H7 (cell line): ENCODE data around the gene CBFB. TPM values are rescaled to one million over a fixed set of nuclear protein-coding genes. Genes with fewer than 3 reads are reported as not detected.
"Not testable (repeated sequence)": the region's sequence is repeated elsewhere in the genome, so short reads cannot be mapped to it uniquely, and the experiment has no call there.

ENCODE experiments used
- DNase-seq: peaks from one replicate; pipeline ENCODE4 v3.0.0; 2012
- H3K27me3 ChIP-seq: 2 replicates; pipeline ENCODE4 v1.6.0; 2011; ENCODE audit warnings: mild to moderate bottlenecking, low read length; ENCODE audit not compliant: control insufficient read depth, insufficient read depth
- H3K36me3 ChIP-seq: replicated peaks from 2 replicates; pipeline ENCODE4 v1.5.1; 2011; ENCODE audit warnings: low read length; ENCODE audit not compliant: control insufficient read depth, insufficient read depth
- H3K4me3 ChIP-seq: 2 replicates; pipeline ENCODE4 v1.5.1; 2011; ENCODE audit warnings: low read depth, mild to moderate bottlenecking, control low read depth, low read length, moderate library complexity; ENCODE audit not compliant: insufficient read depth
- total RNA-seq: library from RNA; depleted of rRNA; stranded (reverse); fragments of >200 nt; shearing (Covaris generic); gene quantifications from 2 replicates; pipeline ENCODE4 v1.2.3, GENCODE V29; 2014

The CBFB gene
- total RNA-seq, 1 experiment from 2014 or later = 31.4 TPM

- Histone ChIP-seq H3K4me3 (no peak overlapping the region), H3K27me3 (peaks cover 3% of the 10 kb centered on the region; the same call in 1 of the 2 replicates), H3K36me3 (no peaks in the 10 kb centered on the region)
- DNase-seq = no peak
Observed at GRCh38 chr16:67105881-67106280, 76.9 kb downstream of the CBFB start.

- DNase-seq = no peak
- no peak overlapping the region for H3K4me3 ChIP-seq
- no peaks in the 10 kb centered on the region for H3K36me3 ChIP-seq
- H3K27me3 ChIP-seq = peaks cover 3% of the 10 kb centered on the region; the same call in 1 of the 2 replicates
Observed at GRCh38 chr16:67108489-67108888, 79.5 kb downstream of the CBFB start.

- no peak for DNase-seq
- peaks cover 3% of the 10 kb centered on the region; the same call in 1 of the 2 replicates for H3K27me3 ChIP-seq
- no peaks in the 10 kb centered on the region for H3K36me3 ChIP-seq
- H3K4me3 ChIP-seq = peak overlapping the region; percentile 99
Observed at GRCh38 chr16:67108931-67109406, 80.0 kb downstream of the CBFB start.

- Histone ChIP-seq H3K27me3 (peaks cover 3% of the 10 kb centered on the region; the same call in 1 of the 2 replicates), H3K36me3 (no peaks in the 10 kb centered on the region), H3K4me3 (peak within 1 kb of the TSS; percentile 99)
- DNase-seq = peak; percentile 100
Observed at GRCh38 chr16:67109407-67110135, 80.6 kb downstream of the CBFB start, which contains the start of gene PHAF1. PHAF1 (plus strand) TSS chr16:67109941; CDS start chr16:67110176, 235 bp downstream.

- H3K27me3 ChIP-seq = peaks cover 3% of the 10 kb centered on the region; the same call in 1 of the 2 replicates
- H3K4me3 ChIP-seq = no peak overlapping the region
- no peaks in the 10 kb centered on the region for H3K36me3 ChIP-seq
- no peak for DNase-seq
Observed at GRCh38 chr16:67111951-67112444, 83.0 kb downstream of the CBFB start.

- DNase-seq = no peak
- H3K4me3 ChIP-seq = no peak overlapping the region
- peaks cover 3% of the 10 kb centered on the region; the same call in 1 of the 2 replicates for H3K27me3 ChIP-seq
- H3K36me3 ChIP-seq = no peaks in the 10 kb centered on the region
Observed at GRCh38 chr16:67112591-67113399, 83.8 kb downstream of the CBFB start.

GRCh38 chr16:67114793-67115192, 85.8 kb downstream of the CBFB start:
- no peak overlapping the region for H3K4me3 ChIP-seq
- no peak for DNase-seq
- H3K27me3 ChIP-seq = no peaks in the 10 kb centered on the region
- no peaks in the 10 kb centered on the region for H3K36me3 ChIP-seq

GRCh38 chr16:67115639-67116038, 86.7 kb downstream of the CBFB start:
- H3K4me3 ChIP-seq = no peak overlapping the region
- no peak for DNase-seq
- H3K27me3 ChIP-seq = no peaks in the 10 kb centered on the region

GRCh38 chr16:67116388-67117311, 87.7 kb downstream of the CBFB start:
- Histone ChIP-seq H3K4me3 (no peak overlapping the region), H3K27me3 (no peaks in the 10 kb centered on the region), H3K36me3 (peaks cover 2% of the 10 kb centered on the region)
- no peak for DNase-seq

More at GRCh38 chr16:67115639-67116038, 86.7 kb downstream of the CBFB start:
- H3K36me3 ChIP-seq = peaks cover 2% of the 10 kb centered on the region

- Histone ChIP-seq H3K4me3 (no peak overlapping the region), H3K27me3 (no peaks in the 10 kb centered on the region), H3K36me3 (peaks cover 4% of the 10 kb centered on the region)
- no peak for DNase-seq
Observed at GRCh38 chr16:67117716-67118115, 88.8 kb downstream of the CBFB start.

GRCh38 chr16:67120025-67120424, 91.1 kb downstream of the CBFB start:
- no peak overlapping the region for H3K4me3 ChIP-seq
- no peaks in the 10 kb centered on the region for H3K27me3 ChIP-seq
- no peak for DNase-seq
- H3K36me3 ChIP-seq = peaks cover 5% of the 10 kb centered on the region

GRCh38 chr16:67122799-67123198, 93.8 kb downstream of the CBFB start:
- not testable (repeated sequence) for H3K27me3 ChIP-seq, H3K4me3 ChIP-seq, H3K36me3 ChIP-seq, DNase-seq

- Histone ChIP-seq H3K27me3 (no peaks in the 10 kb centered on the region), H3K4me3 (no peak overlapping the region), H3K36me3 (peaks cover 5% of the 10 kb centered on the region; the same call in 1 of the 2 replicates)
- no peak for DNase-seq
Observed at GRCh38 chr16:67128417-67128816, 99.5 kb downstream of the CBFB start.

GRCh38 chr16:67128887-67129286, 99.9 kb downstream of the CBFB start:
- no peak for DNase-seq
- no peak overlapping the region for H3K4me3 ChIP-seq
- peaks cover 6% of the 10 kb centered on the region for H3K36me3 ChIP-seq
- H3K27me3 ChIP-seq = no peaks in the 10 kb centered on the region
